ENCODE data around the gene LRRC10B.

Gene LRRC10B

DNA sequence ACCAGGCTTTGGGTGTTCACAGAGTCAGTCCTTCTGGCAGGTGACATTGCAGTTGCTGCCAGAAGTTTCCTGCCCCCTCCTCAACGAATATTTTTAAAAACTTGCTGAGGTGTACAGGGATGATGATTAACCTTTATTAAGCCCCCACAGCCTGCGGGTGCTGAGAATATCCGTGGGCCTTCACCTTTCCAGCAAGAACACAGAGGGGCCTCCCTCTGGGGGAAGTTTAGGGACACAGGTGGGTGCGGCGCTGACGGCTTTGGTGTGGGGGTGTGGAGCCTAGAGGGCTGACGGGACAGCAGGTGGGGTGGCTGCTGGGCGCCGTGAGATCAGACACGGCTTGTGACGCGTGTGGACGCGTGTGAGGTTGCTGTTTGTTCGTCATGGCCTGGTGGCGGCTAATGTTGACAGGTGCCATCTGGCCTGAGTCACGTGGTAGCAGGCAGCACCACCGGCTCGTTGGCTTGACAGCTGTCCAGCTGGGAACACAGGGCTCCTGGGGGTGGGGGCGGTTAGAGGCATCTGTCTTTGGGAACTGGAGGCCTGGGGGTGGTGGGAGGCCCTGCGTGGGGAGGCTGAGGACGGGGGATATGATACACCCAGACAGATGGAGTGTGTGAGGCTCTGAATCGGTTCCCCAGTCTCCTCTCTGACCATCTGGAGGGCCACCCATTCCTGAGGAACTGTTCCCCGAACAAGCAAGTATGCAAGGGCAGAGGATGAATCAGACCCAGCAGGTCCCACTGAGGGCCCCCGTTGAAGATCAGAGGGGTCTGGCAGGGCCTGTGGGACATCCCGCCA lies 12.5 kb upstream of the LRRC10B start:
- no CpG with 5 or more reads among the region's 26 CpGs for WGBS, 2 donors (ENCODE audit: extremely low coverage in 2 of 2, insufficient read length in 2 of 2, insufficient replicate concordance in 1 of 2)

DNA sequence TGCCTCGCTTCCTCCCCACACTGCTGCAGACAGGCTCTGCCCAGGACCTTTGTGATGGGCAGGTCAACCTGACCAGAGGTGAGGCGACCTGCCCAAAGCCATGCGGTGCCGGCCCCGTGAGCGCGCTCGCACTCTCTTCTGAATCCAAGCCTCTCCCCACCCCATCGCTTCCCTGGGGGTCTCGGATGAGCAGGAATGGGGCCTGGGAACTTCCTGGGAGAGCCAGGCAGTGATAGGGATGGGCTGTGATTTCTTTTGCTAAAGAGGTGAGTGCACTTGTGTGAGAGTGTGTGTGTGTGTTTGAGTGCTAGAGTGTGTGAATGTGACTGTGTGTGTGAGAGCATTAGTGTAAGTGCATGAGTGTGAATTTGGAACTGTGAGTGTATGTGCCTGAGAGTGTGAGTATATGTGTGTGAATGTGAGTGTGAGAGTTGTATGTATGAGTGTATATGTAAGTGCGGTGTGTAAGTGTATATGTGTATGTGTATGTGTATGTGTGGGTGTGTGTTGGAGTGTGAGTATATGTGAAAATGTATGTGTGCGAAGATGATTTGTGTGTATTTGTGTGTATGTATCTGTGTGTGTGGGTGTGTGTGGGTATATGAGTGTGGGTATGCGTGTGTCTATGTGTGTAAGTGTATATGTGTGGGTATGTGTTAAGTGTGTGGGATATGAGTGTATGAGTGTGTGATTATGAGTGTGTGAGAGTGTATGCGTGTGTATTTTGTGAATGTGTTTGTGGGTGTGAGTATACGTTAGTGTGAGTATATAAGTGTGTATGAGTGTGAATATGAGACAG lies 11.7 kb upstream of the LRRC10B start:
- H3K23ac ChIP-seq (ENCODE audit: low read depth, low read length, poor library complexity): no peak overlapping the region
- no peak overlapping the region for H3K4ac ChIP-seq (ENCODE audit: low read length)
- no peak overlapping the region for H2AK5ac ChIP-seq (ENCODE audit: low read depth, low read length)
- no peak overlapping the region for H4K8ac ChIP-seq (ENCODE audit: low read depth, low read length)
- H3K9me3 ChIP-seq (replicated peaks in 1 of 2; ENCODE audit: control insufficient read depth in 2 of 2, insufficient read depth in 1 of 2, low read depth in 1 of 2, low read length in 2 of 2): no peaks in the 10 kb centered on the region
- no peak overlapping the region for H2BK15ac ChIP-seq (ENCODE audit: low read length)
- 100% methylated on average over 5 of the region's 15 CpGs for WGBS, 2 donors (ENCODE audit: extremely low coverage in 2 of 2, insufficient read length in 2 of 2, insufficient replicate concordance in 1 of 2)
- H2BK12ac ChIP-seq (ENCODE audit: low read length): no peak overlapping the region
- peaks cover 0 to 29% of the 10 kb centered on the region in 2 donors for H3K4me1 ChIP-seq (ENCODE audit: control insufficient read depth in 2 of 2, insufficient read depth in 1 of 2, low read depth in 1 of 2, low read length in 2 of 2)
- H3K18ac ChIP-seq (ENCODE audit: low read length): no peak overlapping the region
- H3K27ac ChIP-seq (replicated peaks; ENCODE audit: low read length): no peak overlapping the region
- no peak overlapping the region for H2BK120ac ChIP-seq (ENCODE audit: low read depth, low read length)
- no peak overlapping the region for H3K4me2 ChIP-seq (ENCODE audit: insufficient read depth, low read length, poor library complexity, severe bottlenecking)
- no peak for DNase-seq (ENCODE audit: low spot score)
- H3K36me3 ChIP-seq (replicated peaks in 1 of 2; ENCODE audit: control insufficient read depth in 2 of 2, insufficient read depth in 2 of 2, low read length in 2 of 2): no peaks in the 10 kb centered on the region
- H3K27me3 ChIP-seq (ENCODE audit: control insufficient read depth in 3 of 3, insufficient read depth in 3 of 3, low read depth in 1 of 3, low read length in 3 of 3): no peaks in the 10 kb centered on the region
- H3K14ac ChIP-seq (ENCODE audit: low read length): no peak overlapping the region
- no peak overlapping the region for H3K9ac ChIP-seq (ENCODE audit: low read depth, low read length, poor library complexity)
- H2BK5ac ChIP-seq (ENCODE audit: low read length): no peak overlapping the region
- peak overlapping the region in 1 of 2 donors; percentile 13 for H3K4me3 ChIP-seq (ENCODE audit: low read length in 2 of 2)
- H4K91ac ChIP-seq (ENCODE audit: low read depth, low read length, poor library complexity): no peak overlapping the region
- H2AFZ ChIP-seq (ENCODE audit: low read length): no peak overlapping the region
- H3K79me1 ChIP-seq (ENCODE audit: low read depth, low read length): no peaks in the 10 kb centered on the region

More for the DNA sequence above, 12.5 kb upstream of the LRRC10B start:
- H2AFZ ChIP-seq (ENCODE audit: low read length): no peak overlapping the region
- H3K79me1 ChIP-seq (ENCODE audit: low read depth, low read length): no peaks in the 10 kb centered on the region
- no peaks in the 10 kb centered on the region for H3K9me3 ChIP-seq (replicated peaks in 1 of 2; ENCODE audit: control insufficient read depth in 2 of 2, insufficient read depth in 1 of 2, low read depth in 1 of 2, low read length in 2 of 2)
- no peak overlapping the region for H3K14ac ChIP-seq (ENCODE audit: low read length)
- H3K27ac ChIP-seq (replicated peaks; ENCODE audit: low read length): no peak overlapping the region
- no peak overlapping the region for H4K8ac ChIP-seq (ENCODE audit: low read depth, low read length)
- H3K18ac ChIP-seq (ENCODE audit: low read length): peak overlapping the region; percentile 73
- H2AK5ac ChIP-seq (ENCODE audit: low read depth, low read length): no peak overlapping the region
- H3K36me3 ChIP-seq (replicated peaks in 1 of 2; ENCODE audit: control insufficient read depth in 2 of 2, insufficient read depth in 2 of 2, low read length in 2 of 2): no peaks in the 10 kb centered on the region
- DNase-seq (ENCODE audit: low spot score): no peak
- no peak overlapping the region for H3K9ac ChIP-seq (ENCODE audit: low read depth, low read length, poor library complexity)
- H3K27me3 ChIP-seq (ENCODE audit: control insufficient read depth in 3 of 3, insufficient read depth in 3 of 3, low read depth in 1 of 3, low read length in 3 of 3): no peaks in the 10 kb centered on the region
- H3K23ac ChIP-seq (ENCODE audit: low read depth, low read length, poor library complexity): peak overlapping the region; percentile 20
- H4K91ac ChIP-seq (ENCODE audit: low read depth, low read length, poor library complexity): no peak overlapping the region
- H3K4ac ChIP-seq (ENCODE audit: low read length): no peak overlapping the region
- no peak overlapping the region for H2BK5ac ChIP-seq (ENCODE audit: low read length)
- H2BK120ac ChIP-seq (ENCODE audit: low read depth, low read length): no peak overlapping the region
- H2BK12ac ChIP-seq (ENCODE audit: low read length): no peak overlapping the region
- no peak overlapping the region for H2BK15ac ChIP-seq (ENCODE audit: low read length)
- peaks cover 0 to 31% of the 10 kb centered on the region in 2 donors for H3K4me1 ChIP-seq (ENCODE audit: control insufficient read depth in 2 of 2, insufficient read depth in 1 of 2, low read depth in 1 of 2, low read length in 2 of 2)
- no peak overlapping the region for H3K4me2 ChIP-seq (ENCODE audit: insufficient read depth, low read length, poor library complexity, severe bottlenecking)
- H3K4me3 ChIP-seq (ENCODE audit: low read length in 2 of 2): no peak overlapping the region

DNA sequence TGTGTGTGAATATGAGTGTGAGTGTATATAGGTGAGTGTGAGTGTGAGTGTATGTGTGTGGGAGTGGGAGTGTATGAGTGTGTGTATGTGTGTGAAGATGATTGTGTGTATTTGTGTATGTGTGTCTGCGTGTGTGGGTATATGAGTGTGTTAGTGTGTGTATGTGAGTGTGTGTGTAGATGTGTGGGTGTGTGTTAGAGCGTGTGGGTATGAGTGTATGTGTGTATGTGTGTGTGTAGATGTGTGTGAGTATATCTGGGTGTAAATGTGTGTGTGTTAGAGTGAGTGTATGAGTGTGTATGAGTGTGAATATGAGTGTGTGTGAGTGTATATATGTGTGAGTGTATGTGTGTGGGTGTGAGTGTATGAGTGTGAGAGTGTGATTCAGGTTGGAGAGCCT lies 11.1 kb upstream of the LRRC10B start:
- H3K4me1 ChIP-seq (ENCODE audit: control insufficient read depth in 2 of 2, insufficient read depth in 1 of 2, low read depth in 1 of 2, low read length in 2 of 2): peaks cover 0 to 30% of the 10 kb centered on the region in 2 donors
- H4K8ac ChIP-seq (ENCODE audit: low read depth, low read length): no peak overlapping the region
- H2BK5ac ChIP-seq (ENCODE audit: low read length): no peak overlapping the region
- no peak overlapping the region for H3K4me2 ChIP-seq (ENCODE audit: insufficient read depth, low read length, poor library complexity, severe bottlenecking)
- H3K14ac ChIP-seq (ENCODE audit: low read length): no peak overlapping the region
- no peak overlapping the region for H3K18ac ChIP-seq (ENCODE audit: low read length)
- no peak for DNase-seq (ENCODE audit: low spot score)
- H3K36me3 ChIP-seq (replicated peaks in 1 of 2; ENCODE audit: control insufficient read depth in 2 of 2, insufficient read depth in 2 of 2, low read length in 2 of 2): no peaks in the 10 kb centered on the region
- H3K9ac ChIP-seq (ENCODE audit: low read depth, low read length, poor library complexity): no peak overlapping the region
- H2AK5ac ChIP-seq (ENCODE audit: low read depth, low read length): no peak overlapping the region
- H2BK15ac ChIP-seq (ENCODE audit: low read length): no peak overlapping the region
- H3K9me3 ChIP-seq (replicated peaks in 1 of 2; ENCODE audit: control insufficient read depth in 2 of 2, insufficient read depth in 1 of 2, low read depth in 1 of 2, low read length in 2 of 2): no peaks in the 10 kb centered on the region
- 78 to 100% methylated on average over 2 of the region's 2 CpGs for WGBS, 2 donors (ENCODE audit: extremely low coverage in 2 of 2, insufficient read length in 2 of 2, insufficient replicate concordance in 1 of 2)
- H2AFZ ChIP-seq (ENCODE audit: low read length): no peak overlapping the region
- no peak overlapping the region for H3K4me3 ChIP-seq (ENCODE audit: low read length in 2 of 2)
- no peaks in the 10 kb centered on the region for H3K79me1 ChIP-seq (ENCODE audit: low read depth, low read length)
- H3K27ac ChIP-seq (replicated peaks; ENCODE audit: low read length): no peak overlapping the region
- H3K23ac ChIP-seq (ENCODE audit: low read depth, low read length, poor library complexity): no peak overlapping the region
- H2BK12ac ChIP-seq (ENCODE audit: low read length): no peak overlapping the region
- no peak overlapping the region for H4K91ac ChIP-seq (ENCODE audit: low read depth, low read length, poor library complexity)
- H3K27me3 ChIP-seq (ENCODE audit: control insufficient read depth in 3 of 3, insufficient read depth in 3 of 3, low read depth in 1 of 3, low read length in 3 of 3): no peaks in the 10 kb centered on the region
- H3K4ac ChIP-seq (ENCODE audit: low read length): no peak overlapping the region
- H2BK120ac ChIP-seq (ENCODE audit: low read depth, low read length): no peak overlapping the region

DNA sequence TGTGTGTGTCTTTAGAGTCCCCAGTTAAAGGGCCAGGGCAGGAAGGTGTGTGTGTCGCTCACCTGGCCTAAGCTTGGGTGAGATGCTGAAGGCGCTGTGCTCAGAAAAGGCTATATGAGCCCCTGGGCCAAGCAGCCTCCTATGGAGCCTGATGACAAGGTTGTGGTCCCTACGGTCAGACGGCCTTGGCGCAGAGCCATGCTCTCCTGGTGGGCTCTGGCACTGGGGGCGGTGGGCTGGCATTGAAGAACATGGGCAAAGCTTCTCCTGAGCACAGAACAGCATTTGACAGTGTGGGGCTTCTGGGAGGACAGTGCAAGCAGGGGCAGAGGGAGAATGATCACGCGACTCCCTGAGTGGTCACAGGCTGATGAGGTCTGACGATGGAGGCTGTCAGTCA lies 10.7 kb upstream of the LRRC10B start:
- H3K4me1 ChIP-seq (ENCODE audit: control insufficient read depth in 2 of 2, insufficient read depth in 1 of 2, low read depth in 1 of 2, low read length in 2 of 2): peaks cover 0 to 34% of the 10 kb centered on the region in 2 donors
- H3K9me3 ChIP-seq (replicated peaks in 1 of 2; ENCODE audit: control insufficient read depth in 2 of 2, insufficient read depth in 1 of 2, low read depth in 1 of 2, low read length in 2 of 2): no peaks in the 10 kb centered on the region
- H3K79me1 ChIP-seq (ENCODE audit: low read depth, low read length): no peaks in the 10 kb centered on the region
- H2BK12ac ChIP-seq (ENCODE audit: low read length): no peak overlapping the region
- H2AFZ ChIP-seq (ENCODE audit: low read length): no peak overlapping the region
- no peak for DNase-seq (ENCODE audit: low spot score)
- WGBS, 2 donors (ENCODE audit: extremely low coverage in 2 of 2, insufficient read length in 2 of 2, insufficient replicate concordance in 1 of 2): no CpG with 5 or more reads among the region's 9 CpGs
- no peak overlapping the region for H2BK5ac ChIP-seq (ENCODE audit: low read length)
- H2AK5ac ChIP-seq (ENCODE audit: low read depth, low read length): no peak overlapping the region
- no peak overlapping the region for H2BK15ac ChIP-seq (ENCODE audit: low read length)
- no peaks in the 10 kb centered on the region for H3K36me3 ChIP-seq (replicated peaks in 1 of 2; ENCODE audit: control insufficient read depth in 2 of 2, insufficient read depth in 2 of 2, low read length in 2 of 2)
- H4K8ac ChIP-seq (ENCODE audit: low read depth, low read length): no peak overlapping the region
- no peak overlapping the region for H4K91ac ChIP-seq (ENCODE audit: low read depth, low read length, poor library complexity)
- no peaks in the 10 kb centered on the region for H3K27me3 ChIP-seq (ENCODE audit: control insufficient read depth in 3 of 3, insufficient read depth in 3 of 3, low read depth in 1 of 3, low read length in 3 of 3)
- no peak overlapping the region for H3K4ac ChIP-seq (ENCODE audit: low read length)
- H3K9ac ChIP-seq (ENCODE audit: low read depth, low read length, poor library complexity): no peak overlapping the region
- no peak overlapping the region for H3K18ac ChIP-seq (ENCODE audit: low read length)
- no peak overlapping the region for H2BK120ac ChIP-seq (ENCODE audit: low read depth, low read length)
- H3K23ac ChIP-seq (ENCODE audit: low read depth, low read length, poor library complexity): no peak overlapping the region
- H3K27ac ChIP-seq (replicated peaks; ENCODE audit: low read length): no peak overlapping the region
- no peak overlapping the region for H3K4me2 ChIP-seq (ENCODE audit: insufficient read depth, low read length, poor library complexity, severe bottlenecking)
- H3K4me3 ChIP-seq (ENCODE audit: low read length in 2 of 2): no peak overlapping the region
- no peak overlapping the region for H3K14ac ChIP-seq (ENCODE audit: low read length)

Measured in neuronal stem cell (in vitro differentiated cells).